ENCODE measurements around the gene PIGU.

DNA sequence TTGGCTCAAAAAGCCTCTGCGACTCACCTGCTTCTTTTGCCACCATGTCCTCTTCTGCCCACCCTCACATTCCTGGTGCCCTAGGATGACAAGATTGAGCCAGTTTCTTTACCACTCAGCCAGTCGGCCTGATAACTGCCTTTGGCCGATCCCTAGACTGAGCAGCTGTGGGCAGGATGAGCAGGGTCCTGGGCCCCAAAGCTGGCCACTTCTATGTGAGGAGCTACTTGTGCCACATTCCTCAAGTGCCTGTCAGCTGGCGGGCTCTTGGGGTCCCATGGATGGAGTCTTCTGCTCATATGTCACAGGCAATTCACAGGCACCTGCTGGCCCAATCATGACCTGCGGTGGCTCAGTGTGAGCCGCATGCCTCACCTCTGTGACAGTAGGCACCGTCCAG is 144.1 kb downstream of the PIGU start:
- TF ChIP-seq EZH2phosphoT487 (IDR thresholded peaks at IDR 0.05): no peak
- TF ChIP-seq, protein P1, sequence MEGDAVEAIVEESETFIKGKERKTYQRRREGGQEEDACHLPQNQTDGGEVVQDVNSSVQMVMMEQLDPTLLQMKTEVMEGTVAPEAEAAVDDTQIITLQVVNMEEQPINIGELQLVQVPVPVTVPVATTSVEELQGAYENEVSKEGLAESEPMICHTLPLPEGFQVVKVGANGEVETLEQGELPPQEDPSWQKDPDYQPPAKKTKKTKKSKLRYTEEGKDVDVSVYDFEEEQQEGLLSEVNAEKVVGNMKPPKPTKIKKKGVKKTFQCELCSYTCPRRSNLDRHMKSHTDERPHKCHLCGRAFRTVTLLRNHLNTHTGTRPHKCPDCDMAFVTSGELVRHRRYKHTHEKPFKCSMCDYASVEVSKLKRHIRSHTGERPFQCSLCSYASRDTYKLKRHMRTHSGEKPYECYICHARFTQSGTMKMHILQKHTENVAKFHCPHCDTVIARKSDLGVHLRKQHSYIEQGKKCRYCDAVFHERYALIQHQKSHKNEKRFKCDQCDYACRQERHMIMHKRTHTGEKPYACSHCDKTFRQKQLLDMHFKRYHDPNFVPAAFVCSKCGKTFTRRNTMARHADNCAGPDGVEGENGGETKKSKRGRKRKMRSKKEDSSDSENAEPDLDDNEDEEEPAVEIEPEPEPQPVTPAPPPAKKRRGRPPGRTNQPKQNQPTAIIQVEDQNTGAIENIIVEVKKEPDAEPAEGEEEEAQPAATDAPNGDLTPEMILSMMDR (IDR thresholded peaks at IDR 0.05): no peak
